Measurements from ENCODE around the gene BIK.

The BIK gene

DNA sequence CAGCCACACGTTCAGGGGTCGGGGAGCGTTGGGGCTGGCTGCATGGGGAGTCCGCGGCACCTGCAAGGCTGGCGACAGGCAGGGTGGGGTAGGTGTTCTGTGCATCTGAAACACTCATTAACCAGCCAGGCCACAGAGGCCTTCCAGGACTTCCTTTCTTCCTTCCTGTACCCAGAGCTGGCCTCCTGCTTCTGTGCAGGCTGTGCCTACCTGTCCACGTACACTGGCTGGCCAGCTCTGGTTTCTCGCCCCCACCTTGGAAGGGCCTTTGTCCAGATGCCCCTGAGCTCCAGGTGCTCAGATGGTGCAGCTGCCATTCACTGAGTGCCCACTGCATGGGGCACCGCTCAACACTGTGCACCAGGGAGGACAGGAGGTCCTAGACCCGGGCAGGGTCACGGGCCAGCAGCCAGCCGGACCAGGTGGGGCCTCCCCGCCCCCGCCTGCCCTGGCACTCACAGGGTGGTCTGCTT is 60.5 kb downstream of the BIK start:
- intact Hi-C loops (cut with DNase I), result no loop called here
- no peak for DNase-seq

- intact Hi-C loops (cut with DNase I), result no loop called here
- DNase-seq, result no peak
Observed at GRCh38 chr22:43171607-43172006, 61.1 kb downstream of the BIK start.

GRCh38 chr22:43172191-43172590 is 61.6 kb downstream of the BIK start:
- intact Hi-C loops (cut with DNase I), result no loop called here
- no peak for DNase-seq

GRCh38 chr22:43173566-43173965 is 63.0 kb downstream of the BIK start:
- intact Hi-C loops (cut with DNase I), result no loop called here
- no peak for DNase-seq

- intact Hi-C loops (cut with DNase I), result no loop called here
- DNase-seq, result no peak
Observed at GRCh38 chr22:43173976-43174720, 63.6 kb downstream of the BIK start.

DNA sequence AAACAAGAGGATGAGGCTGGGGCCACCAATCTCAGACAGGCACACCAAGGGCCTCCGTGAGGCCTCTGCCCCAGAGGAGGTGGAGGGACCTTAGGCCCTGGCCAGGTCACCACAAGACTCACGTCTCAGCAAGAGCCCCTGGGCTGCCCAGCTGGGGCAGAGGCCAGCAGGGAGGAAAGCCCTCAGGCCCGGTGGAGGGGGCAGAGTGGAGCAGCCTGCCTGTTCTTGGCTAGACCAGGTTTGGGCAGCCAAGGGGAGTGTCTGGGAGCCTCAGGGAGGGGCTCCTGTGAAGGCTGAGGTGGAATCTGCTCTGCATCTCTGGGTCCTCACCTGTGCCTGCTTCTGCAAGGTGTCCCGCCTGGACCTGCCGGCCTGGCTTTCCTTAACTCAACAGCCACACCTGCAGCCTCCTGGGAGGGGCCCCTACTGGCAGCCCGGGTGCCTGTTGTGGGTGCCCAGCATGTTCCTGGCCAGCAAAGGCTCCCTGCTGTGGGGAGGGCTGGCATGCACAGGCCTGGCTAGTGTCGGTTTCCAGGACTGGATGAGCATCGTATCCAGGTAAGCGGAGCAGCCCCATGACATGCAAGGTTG is 64.5 kb downstream of the BIK start:
- DNase-seq, result no peak
- intact Hi-C loops (cut with DNase I), result no loop called here

DNA sequence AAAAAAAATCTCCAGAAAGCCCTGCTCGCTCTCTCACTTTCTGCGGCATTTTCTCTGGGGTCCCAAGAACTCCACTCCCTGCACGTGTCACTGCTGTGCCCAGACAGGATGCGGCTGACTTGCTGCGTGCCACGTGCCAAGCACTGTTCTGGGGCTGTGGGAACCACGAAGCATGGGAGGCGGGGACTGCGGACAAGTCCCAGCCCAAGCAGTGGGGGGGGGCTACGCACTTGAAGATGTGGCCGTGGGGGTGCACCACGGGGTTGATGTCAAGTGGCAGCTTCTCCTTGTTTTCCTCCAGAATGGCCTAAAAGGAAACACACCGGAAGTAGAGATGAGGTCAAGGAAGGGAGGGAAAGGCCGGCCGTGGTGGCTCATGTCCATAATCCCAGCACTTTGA is 65.5 kb downstream of the BIK start:
- DNase-seq, result no peak
- intact Hi-C loops (cut with DNase I), result no loop called here

- no peak for DNase-seq
- intact Hi-C loops (cut with DNase I), result no loop called here
Observed at GRCh38 chr22:43177479-43177878, 66.9 kb downstream of the BIK start.

Data from head of caudate nucleus (tissue), 42 donors.